ENCODE measurements around the gene SYNE2.
"Not testable (repeated sequence)": the region's sequence is repeated elsewhere in the genome, so short reads cannot be mapped to it uniquely, and the experiment has no call there.

The SYNE2 gene

DNA sequence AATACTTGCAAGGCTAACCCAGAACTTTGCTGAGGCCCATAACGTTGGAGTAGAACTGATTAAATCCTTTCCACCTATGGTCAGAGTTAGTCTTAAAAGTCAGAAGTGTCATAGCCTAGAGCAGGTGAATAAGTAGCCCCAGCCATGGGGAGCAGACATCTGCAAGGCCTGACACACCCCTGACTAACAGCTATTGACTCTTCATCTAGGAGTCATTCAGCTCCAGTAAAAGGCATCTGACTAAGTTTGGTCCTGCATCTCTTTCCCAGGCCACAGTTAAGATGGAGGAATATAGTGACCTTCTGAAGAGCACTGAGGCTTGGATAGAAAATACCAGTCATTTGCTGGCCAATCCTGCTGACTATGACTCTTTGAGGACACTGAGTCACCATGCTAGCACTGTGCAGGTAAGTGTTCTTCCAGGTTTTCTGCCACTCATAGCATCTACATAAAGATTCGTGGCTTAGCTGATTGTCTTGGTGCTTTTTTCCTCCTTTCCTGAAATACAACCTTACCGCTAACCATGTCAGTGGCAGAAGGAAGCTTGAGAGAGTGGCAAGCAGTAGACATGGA is 228.5 kb downstream of the SYNE2 start:
- no peak for DNase-seq (ENCODE audit: low spot score)

DNA sequence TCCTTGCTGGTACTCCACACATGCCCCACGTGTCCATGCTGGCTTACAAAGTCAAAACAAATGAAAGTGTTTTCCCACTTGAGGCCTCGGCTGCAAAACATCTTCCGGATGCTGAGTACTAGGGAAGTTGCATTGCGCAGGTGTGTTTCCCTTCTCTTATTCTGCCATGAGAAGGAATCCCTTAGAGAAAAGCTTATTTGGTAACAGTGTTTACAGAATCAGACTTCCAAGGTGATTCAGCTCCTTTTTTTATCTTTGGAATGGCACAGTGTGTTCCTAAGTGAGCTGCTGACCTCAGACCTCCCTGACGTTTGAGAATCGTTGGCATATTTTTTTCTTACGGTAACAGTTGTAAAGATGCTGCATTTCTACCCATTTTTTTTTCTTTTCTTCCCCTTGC is 230.0 kb downstream of the SYNE2 start:
- no peak for DNase-seq (ENCODE audit: low spot score)

DNA sequence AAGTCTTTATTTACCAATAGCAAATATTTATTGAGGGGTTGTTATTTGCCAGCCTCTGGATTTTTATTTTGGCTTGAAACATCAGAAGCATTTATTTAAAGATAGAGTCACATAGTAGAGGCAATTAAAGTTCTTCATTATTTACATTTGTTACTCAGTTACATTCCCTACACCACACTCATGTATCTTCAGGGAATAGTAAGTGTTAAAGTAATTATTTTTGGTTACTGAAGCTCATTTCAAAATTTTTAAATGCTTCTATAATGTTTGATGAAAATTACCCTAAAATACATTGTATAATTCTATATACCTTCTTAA is 235.8 kb downstream of the SYNE2 start:
- no peak for DNase-seq (ENCODE audit: low spot score)

DNA sequence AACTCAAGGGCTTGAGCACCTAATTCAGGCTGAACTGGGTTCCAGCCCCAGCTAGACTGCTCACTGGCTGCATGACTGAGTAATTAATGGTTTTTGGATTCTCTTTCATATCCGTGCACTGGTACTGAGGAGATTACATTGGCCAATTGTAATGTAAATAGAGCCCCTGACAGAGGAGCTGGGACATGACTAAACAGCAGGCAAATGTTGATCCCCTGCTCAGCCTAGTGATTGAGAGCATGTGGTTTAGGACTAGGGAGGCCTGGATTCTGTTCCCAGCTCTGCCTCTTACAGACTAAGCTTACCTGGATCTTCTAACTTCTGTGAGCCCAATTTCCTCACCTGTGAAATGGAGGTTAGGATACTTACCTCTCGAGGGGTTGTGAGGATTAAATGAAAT is 237.1 kb downstream of the SYNE2 start:
- no peak for DNase-seq (ENCODE audit: low spot score)

DNA sequence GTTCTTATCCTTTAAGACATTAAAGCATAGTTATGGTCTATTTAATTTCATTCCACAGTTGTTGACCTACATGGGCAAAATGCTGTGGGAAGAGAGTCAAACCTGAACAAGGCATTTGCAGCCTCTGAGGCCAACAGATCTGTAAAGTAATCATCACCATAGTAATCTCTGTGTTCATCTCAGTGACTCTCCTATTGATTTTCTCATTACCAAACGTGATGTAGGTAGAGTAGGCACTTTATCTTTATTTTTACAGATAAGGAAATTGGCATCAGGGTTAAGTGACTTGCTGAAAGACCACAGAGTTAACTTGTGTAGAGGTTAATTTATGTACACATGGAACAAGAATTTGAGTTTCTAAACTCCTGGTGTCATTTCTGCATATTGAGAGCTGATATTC is 238.4 kb downstream of the SYNE2 start:
- no peak for DNase-seq (ENCODE audit: low spot score)

DNA sequence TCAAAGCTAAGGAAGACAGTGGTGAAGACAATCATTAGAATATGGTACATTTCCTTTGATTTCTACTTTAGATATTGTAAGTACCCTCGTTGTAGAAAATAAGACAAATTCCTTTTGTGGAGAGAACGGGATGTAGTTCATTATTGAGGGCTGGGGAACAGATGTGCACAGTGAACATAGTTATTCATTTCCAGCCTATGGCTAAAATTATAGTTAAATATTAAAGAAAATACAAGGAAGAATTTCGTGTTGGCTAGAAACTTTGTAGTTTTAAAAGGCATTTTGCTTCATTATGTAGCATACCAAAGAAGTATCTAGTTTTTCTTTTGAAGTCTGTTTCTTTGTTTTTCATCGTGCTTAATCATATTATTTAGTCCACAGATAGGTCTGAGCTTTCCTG is 239.5 kb downstream of the SYNE2 start:
- DNase-seq (ENCODE audit: low spot score) = no peak

DNA sequence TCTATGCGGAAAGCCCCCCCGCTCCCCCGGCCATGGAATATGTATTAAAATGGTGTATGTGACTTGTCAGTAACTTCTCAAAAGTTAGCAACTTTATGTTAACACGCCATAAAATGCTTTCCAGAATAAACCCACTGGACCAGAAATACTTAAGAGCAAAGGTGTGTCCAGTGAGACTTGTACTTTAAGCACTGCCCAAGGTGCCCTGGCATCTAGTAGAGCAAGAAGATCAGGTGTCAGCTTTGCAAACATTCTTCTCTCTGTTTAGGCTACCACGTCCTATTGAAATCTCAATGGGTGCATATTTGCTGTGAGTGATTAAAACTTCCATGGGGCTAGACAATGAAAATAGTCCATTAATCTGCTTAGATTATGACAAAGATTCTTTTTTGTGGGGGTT is 240.1 kb downstream of the SYNE2 start:
- DNase-seq (ENCODE audit: low spot score) = no peak

DNA sequence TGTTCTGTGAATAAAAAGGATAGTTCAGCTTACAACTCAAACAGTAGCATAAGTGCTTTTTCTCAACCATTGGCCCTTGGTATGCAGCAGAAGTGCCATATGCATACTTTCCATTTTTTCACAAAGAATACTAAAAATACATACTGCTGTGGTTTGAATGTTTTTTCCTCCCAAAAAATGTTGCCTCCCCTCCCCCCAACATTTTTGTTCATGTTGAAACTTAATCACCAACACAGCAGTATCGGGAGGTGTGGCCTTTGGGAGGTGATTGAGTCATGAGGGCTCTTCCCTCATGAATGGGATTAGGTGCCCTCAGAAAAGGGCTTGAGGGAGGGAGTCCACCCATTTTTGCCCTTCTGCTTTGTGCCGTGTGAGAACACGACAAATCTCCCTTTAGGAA is 242.8 kb downstream of the SYNE2 start:
- DNase-seq (ENCODE audit: low spot score) = no peak

DNA sequence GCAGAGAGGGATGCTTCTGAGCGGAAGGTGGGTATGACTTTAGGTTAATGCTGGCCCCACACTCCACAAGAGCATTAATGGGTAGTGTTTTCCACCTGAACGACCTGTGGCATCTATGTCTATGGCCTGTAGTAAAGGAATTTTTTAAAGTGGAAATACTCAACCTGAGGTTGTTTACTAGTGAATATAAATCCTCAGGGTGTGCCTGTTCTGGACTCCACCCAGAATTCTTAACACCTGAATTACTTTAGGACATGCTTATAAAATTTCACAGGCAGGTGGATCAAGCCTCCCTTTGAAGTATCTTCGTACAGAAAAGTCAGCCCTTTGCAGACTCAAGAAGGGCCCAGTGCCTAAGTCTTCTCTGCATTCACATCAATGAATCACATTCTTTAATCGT is 245.3 kb downstream of the SYNE2 start:
- DNase-seq (ENCODE audit: low spot score) = no peak

DNA sequence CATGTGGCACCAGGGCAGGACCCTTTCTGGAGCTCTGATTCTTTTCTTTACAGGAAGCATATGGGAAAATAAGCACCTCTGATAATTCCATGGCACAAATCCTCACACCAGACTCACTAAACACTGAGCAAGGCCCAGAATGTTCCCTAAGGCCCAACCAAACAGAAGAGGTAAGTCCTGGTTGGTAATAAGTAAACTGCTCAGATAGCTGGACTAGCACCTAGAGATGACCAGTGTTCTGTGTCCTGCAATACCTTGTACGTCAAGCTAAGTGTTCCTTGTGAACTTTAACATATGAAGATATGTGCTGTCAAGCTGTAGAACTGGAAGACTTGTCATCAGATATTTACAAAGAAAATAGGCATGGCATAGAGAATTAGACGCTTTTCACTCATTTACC is 254.6 kb downstream of the SYNE2 start:
- DNase-seq (ENCODE audit: low spot score) = no peak

DNA sequence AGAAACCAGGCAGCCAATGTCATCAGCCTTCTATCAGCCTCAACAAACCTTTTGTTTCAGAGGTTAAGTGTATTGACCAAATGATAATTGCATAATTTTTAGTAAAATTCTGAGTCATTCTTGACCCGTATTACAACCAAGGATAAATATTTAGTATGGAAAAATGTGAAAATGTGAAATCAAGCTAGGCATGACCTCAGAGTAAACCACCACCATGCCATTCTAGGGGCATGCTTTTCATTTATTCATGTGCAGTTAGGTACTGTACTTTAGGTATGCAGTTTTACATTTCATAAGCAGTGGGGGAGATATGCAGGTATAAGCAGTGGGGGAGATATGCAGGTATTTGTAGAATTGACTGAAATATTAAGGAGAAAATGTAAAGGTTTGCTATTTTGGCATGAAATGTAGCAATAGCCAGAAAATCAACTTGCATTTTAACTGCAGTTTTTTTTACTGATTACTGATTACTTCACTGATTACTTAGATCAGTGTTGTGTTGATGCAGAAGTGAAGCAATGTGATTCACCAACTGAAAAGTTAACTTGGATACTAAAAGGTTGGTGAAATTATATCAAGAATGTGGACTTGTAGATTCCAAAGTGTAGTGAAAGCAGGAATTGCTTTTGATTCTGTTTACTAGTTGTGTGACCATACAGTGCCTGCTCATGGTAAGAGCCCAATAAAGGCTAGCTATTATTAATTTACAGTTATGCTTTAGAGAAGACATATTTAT is 257.2 kb downstream of the SYNE2 start:
- DNase-seq (ENCODE audit: low spot score) = no peak

DNA sequence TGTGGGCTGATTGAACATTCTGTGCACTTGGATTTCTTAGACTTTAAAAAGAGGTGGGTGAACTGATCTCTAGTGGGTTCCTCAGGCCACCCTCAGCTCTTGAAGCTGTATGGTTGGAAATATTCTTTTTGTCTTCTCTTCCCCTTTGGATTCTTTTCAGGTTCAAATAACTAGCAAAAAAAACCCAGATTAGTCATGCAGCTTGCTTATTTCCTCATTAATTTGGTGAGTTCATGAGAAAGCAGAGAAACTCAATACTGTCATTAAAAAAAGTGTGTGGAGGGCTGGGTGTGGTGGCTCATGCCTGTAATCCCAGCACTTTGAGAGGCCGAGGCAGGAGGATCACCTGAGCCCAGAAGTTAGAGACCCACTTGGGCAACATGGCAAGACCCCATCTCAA is 258.0 kb downstream of the SYNE2 start:
- no peak for DNase-seq (ENCODE audit: low spot score)

DNA sequence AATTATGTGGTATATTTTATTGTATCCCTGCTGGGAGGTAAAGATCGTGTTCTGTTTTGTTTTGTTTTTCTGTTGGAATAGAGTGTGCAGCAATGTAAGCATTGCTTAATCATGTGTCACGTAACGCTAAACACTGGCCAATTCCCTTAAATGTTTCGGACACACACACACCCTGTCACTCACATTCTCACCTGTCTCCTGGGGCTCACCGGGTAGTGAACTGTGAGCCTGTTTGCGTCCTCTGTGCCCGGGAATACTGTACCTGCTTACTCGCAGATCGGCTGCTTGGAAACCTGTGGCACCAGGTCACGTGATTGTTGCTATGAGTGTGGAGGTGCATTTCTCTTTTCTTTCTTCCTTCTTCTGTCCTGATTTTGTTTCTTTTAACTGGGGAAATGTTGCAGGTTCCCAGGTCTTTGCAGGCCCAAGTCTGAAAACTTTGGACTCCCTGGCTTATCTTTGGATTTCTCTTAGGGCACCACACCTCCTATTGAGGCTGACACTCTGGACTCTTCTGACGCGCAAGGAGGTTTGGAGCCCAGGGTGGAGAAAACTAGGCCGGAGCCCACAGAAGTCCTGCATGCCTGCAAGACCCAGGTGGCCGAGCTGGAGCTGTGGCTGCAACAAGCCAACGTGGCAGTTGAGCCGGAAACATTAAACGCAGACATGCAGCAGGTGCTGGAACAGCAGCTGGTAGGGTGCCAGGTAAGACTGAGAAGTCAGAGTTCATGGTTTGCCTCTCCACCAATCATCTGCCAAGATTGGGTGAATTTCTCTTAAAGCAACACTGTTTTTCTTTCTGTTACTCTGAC is 260.3 kb downstream of the SYNE2 start:
- no peak for DNase-seq (ENCODE audit: low spot score)

DNA sequence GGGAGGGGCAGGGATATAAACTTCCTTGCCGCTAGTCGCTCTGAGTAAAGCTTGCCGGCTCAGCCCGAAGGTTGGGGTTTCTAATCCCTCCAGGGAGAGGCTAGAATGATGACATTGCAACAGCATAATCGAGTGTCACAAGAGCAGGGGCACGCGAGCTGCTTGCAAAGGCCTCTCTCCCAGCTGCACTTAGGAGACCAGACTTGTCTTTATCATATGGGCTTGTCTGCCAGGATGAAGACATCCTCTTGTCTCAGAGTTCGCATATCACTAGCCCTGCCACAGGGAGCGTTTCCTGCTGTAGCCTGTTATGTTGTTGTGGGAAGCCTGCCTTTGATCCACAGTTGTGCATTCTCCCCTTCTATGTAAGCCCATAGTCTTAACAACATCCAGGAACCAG is 261.4 kb downstream of the SYNE2 start:
- DNase-seq (ENCODE audit: low spot score) = no peak

DNA sequence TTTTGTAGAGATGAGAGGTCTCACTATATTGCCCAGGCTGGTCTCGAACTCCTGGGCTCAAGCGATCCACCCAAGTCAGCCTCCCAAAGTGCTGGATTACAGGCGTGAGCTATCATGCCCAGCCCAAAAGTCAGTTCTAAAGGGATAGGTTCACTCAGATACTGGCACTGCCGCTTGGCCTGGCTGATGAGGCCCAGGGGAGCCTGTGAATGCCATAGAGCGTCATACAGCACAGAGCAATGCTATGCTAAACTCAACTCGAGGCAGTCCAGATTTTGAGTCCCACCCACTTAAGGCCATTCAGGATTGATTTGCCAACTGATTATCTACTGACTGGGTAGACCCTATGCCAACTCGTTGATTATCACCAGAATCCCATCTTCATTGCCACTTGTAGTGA is 262.0 kb downstream of the SYNE2 start:
- no peak for DNase-seq (ENCODE audit: low spot score)

DNA sequence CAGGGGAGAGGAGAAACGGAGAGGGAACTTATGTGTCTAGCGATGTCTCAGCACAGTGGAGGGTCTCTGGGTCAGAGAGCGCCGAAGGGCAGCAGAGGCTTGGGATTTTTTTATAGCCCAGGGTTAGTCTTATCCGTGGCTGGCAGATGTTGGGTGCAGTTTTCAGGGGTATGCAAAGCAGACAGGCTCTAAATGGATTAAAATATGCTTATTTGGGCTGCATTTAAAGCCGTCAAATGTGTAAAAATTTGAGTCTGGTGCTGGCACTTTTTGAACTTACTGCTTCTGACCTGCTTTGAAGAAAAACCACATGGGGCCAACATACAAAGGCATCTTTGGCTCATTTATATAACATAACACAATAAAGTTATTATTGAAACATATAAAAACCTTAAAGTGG is 262.6 kb downstream of the SYNE2 start:
- DNase-seq (ENCODE audit: low spot score) = no peak

DNA sequence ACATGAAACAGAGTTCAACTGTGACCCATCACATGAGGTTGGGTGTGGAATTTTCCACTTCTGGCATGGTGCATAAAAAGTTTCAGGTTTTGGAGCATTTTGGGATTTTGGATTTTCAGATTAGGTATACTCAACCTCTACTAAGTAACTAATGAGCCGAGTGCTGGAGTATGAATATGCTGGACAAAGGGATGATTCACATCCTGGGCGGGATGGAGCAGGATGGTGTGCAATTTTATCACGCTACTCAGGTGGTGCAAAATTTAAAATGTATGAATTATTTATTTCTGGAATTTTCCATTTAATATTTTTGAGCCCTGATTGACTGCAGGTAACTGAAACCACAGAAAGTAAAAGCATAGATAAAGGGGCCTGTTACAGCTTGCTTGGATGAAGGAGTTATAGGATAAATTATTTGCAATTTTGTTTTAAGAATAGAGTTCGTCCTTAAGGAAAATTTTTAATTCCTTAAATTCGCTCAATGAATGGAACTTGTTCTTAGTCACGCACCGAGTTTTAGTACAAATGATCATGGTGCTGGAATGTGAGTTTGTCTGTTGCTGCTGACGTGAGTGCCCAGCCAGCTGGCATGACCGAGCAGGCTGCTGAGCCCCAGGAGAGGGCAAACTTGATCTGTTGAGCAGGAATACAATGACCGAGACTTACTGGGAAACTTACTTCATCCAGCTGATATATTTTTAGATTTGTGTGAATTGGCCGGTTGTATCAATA is 265.0 kb downstream of the SYNE2 start:
- DNase-seq (ENCODE audit: low spot score) = no peak

DNA sequence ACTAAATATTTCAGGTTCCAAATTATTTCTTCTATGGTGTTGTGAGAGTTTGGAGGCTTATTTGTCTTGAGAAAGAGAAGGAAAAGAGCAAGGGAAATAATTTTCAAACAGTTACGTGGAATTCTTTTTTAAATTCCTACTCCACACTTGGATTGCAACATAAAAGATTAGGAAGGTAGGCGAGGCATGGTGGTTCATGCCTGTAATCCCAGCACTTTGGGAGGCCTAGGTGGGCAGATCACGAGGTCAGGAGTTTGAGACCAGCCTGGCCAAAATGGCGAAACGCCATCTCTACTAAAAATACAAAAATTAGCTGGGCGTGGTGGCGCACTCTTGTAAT is 265.6 kb downstream of the SYNE2 start:
- DNase-seq (ENCODE audit: low spot score) = not testable (repeated sequence)

DNA sequence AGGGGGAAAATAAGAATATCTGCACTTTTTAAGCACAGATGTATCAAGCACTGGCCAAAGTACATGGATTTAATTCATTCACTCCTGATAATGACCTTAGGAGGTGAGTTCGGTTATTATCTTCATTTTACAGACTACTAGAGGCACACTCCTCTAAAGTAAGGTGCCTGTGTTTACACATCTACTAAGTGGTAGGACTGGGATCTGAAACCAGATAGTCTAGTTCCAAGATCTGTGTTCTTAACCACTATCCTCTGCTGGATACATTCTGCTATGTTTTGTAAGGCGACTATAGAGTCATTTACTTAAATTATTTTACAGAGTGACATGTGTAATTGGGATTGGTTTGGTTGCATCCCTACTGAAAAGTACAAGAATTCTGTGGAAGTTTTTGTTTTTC is 266.1 kb downstream of the SYNE2 start:
- no peak for DNase-seq (ENCODE audit: low spot score)

DNA sequence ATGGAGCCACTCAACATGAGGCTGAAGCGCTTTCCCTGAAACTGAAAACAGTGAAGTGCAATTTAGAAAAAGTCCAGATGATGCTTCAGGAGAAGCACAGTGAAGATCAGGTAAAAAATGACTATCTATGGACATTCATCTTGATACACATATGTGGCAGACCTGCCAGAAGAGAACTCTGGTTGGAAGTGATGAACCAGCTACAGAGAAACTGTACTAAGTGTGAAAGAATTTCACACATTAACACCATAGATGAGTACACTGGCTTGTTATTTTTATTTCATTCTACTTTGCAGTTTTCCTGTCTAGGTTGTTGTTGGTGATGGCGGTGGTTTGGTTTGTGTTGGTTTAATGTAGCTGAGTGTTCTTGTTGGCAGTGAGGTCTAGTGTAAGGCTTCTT is 266.7 kb downstream of the SYNE2 start:
- DNase-seq (ENCODE audit: low spot score) = no peak

DNA sequence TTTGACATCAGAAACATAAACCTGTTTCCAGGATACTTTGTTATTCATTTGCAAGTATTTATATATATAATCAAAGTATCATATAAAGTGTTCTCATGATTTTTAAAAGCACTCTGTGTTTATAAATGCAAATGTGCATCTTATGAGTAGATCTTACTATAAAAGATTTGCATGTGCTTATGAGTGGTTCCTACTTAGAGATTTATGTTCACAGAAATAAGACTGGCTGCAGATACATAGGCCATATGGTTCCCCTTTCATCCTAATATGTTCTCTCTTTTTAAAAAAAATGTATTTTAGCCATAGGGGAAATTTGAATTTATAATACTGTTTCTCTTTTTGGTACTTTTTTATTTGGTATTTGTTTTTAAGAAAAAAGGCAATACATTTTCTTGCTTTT is 267.2 kb downstream of the SYNE2 start:
- DNase-seq (ENCODE audit: low spot score) = no peak

DNA sequence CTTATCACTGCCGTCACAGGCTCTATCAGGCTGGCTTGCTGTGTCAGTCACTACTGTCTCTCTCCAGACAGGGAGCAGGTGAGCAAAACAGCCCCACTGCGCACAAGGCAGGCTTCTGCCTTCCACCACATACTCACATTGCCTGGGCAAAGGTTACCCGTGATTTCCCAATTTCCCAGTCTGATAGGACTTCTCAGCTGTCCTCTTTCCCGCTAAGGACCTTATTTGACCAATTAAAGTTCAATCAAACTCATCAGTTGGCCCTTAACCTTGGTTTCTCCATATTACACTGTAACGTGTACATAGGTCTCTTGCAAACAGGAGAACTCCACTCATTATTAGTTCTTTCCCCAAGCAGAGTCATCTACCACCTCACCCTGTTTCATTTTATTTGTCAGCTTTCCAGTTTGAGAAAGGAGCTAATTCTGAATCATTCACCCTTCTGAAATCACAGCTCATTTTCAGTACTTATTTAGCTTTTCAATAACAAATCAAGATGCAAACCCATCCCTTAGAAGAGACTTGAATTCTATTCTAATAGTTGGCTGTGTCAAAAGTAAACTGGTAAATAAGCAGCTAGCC is 270.5 kb downstream of the SYNE2 start:
- no peak for DNase-seq (ENCODE audit: low spot score)

DNA sequence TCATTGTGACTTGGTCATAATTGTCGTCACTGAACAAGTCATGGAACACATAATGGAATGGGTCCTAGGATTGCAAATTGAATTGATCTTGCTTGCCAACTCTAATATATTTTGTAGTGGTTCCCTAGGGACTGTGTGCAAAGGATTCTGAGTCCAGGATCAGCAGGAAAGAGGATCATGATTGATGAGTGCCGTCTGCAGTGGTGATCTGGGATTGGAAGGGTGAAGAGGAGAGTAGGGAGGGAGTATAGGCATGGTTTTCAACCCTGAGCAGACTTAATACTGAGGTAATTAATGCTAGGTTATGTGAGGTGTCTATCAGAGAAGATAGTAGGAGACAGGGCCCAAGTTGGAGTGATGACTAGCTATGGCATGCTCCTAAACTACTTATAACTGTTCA is 272.5 kb downstream of the SYNE2 start:
- DNase-seq (ENCODE audit: low spot score) = no peak
